ENCODE measurements around the gene PTTG2.

The PTTG2 gene

GRCh38 chr4:37927434-37927833 is 32.8 kb upstream of the PTTG2 start:
- no peak overlapping the region for H3K4me3 ChIP-seq (replicated peaks; ENCODE audit: low read depth, low read length)
- no peak for TF ChIP-seq CTCF (IDR thresholded peaks at IDR 0.05; ENCODE audit: low read length, missing control alignments)
- DNase-seq (ENCODE audit: low read depth): no peak

- DNase-seq (ENCODE audit: low read depth): no peak
- no peak for TF ChIP-seq CTCF (IDR thresholded peaks at IDR 0.05; ENCODE audit: low read length, missing control alignments)
- H3K4me3 ChIP-seq (replicated peaks; ENCODE audit: low read depth, low read length): no peak overlapping the region
Observed at GRCh38 chr4:37928426-37929416, 31.5 kb upstream of the PTTG2 start.

- no peak for TF ChIP-seq CTCF (IDR thresholded peaks at IDR 0.05; ENCODE audit: low read length, missing control alignments)
- DNase-seq (ENCODE audit: low read depth): no peak
- H3K4me3 ChIP-seq (replicated peaks; ENCODE audit: low read depth, low read length): no peak overlapping the region
Observed at GRCh38 chr4:37934096-37934495, 26.1 kb upstream of the PTTG2 start.

- no peak for DNase-seq (ENCODE audit: low read depth)
- no peak for TF ChIP-seq CTCF (IDR thresholded peaks at IDR 0.05; ENCODE audit: low read length, missing control alignments)
- H3K4me3 ChIP-seq (replicated peaks; ENCODE audit: low read depth, low read length): no peak overlapping the region
Observed at GRCh38 chr4:37934609-37935008, 25.6 kb upstream of the PTTG2 start.

GRCh38 chr4:37935026-37935425 is 25.2 kb upstream of the PTTG2 start:
- TF ChIP-seq CTCF (IDR thresholded peaks at IDR 0.05; ENCODE audit: low read length, missing control alignments): no peak
- DNase-seq (ENCODE audit: low read depth): no peak
- H3K4me3 ChIP-seq (replicated peaks; ENCODE audit: low read depth, low read length): no peak overlapping the region

- no peak for DNase-seq (ENCODE audit: low read depth)
- TF ChIP-seq CTCF (IDR thresholded peaks at IDR 0.05; ENCODE audit: low read length, missing control alignments): no peak
- H3K4me3 ChIP-seq (replicated peaks; ENCODE audit: low read depth, low read length): no peak overlapping the region
Observed at GRCh38 chr4:37936889-37937498, 23.2 kb upstream of the PTTG2 start.
